Dedifferentiated amniotic fluid mesenchymal stem cell (primary cell): ENCODE results near the gene SCFD2.
"Not testable (repeated sequence)": the region's sequence is repeated elsewhere in the genome, so short reads cannot be mapped to it uniquely, and the experiment has no call there.

ENCODE experiments used
- DNase-seq: peaks from one replicate; pipeline ENCODE4 v3.0.0-alpha.2; 2016; ENCODE audit errors: extremely low spot score

SCFD2 gene

DNA sequence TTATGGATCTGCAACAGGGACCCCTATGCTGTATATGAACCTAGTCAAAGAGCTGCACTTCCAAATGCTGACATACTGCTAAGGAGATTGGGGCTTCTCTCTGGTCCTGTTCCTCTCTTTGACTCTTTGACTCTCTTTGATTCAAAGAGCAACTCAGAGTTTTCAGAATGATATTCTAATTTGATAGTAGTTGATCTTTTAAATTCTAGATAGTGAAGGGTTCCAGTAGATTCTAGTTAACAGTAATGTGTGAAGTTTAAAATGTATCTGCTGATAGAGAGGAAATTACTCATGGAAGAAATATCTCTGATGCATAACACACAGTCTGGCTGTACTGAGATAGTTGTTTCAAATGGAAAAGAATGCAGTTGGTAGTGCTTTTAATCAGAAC lies 264.7 kb downstream of the SCFD2 start:
- peak; percentile 42 for DNase-seq

DNA sequence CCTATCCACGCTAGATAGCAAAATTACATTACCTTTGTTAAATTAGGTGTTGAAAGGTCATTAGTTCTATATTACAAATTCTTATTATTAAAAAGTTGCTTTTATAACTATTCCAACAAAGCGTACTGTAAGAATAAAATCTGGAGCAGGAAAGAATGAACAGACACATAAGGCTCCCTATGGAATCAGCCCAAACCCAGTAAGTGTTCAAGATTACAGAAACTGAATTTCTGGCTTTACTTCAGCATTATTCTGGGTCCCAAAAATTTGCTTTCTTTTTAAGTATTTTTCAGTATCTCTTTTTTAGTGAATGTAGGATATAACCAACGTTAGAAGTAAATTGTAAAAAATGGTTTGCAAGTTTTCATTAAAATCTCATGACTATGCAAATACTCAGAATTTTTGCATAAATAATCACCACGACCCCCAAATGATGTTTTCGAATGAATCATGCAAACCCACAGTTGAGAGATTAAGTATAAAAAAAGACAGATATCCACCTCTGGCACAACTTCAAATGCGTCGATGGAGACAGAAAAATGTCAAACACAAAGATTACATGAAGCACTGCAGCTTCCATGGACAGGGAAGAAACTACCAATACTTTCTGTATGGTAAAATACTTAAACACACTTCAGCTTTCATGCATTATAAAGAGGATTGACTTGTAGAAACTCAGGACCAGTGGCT lies 265.2 kb downstream of the SCFD2 start:
- DNase-seq = no peak

DNA sequence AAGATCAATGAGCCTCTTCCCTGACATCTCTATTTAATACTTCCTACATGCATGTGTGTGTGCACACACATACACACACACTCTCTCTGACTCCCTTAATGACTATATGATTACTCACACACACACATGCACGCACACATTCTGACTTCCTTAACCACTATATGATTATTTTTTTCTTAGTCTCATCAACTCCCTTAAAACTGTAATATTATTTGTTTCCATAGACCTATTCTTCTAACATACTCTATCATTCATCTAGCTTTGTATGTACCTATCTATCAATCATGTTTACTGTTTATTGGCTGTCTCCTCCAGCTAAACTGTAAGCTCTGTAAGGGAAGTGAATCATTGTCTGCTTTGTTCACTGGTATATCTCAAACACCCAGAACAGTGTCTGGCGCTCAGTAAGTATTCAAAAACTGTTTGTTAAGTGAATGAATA lies 267.2 kb downstream of the SCFD2 start:
- no peak for DNase-seq

- no peak for DNase-seq
Measured at GRCh38 chr4:53094040-53094439, 271.8 kb downstream of the SCFD2 start.

- DNase-seq = peak; percentile 23
Measured at GRCh38 chr4:53089936-53090729, 275.7 kb downstream of the SCFD2 start.

DNA sequence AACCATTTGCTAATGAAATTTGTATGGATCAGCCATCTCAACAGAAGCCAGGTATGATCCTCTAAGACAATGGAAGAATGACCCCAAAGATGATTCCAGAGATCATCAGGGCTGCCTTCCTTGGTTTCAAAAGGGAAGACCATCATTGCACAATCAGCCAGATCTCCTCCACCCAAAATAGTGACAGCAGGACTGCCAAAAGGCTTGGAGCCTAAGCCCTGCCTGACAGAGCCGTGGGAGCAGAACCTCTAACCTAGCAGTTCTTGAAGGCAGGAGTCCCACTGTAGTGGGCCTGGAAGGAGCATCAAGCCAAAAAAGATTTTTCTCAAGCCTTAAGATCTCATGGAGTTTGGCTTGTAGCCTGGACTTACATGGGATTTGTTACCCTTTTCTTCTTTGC lies 277.7 kb downstream of the SCFD2 start:
- no peak for DNase-seq

DNA sequence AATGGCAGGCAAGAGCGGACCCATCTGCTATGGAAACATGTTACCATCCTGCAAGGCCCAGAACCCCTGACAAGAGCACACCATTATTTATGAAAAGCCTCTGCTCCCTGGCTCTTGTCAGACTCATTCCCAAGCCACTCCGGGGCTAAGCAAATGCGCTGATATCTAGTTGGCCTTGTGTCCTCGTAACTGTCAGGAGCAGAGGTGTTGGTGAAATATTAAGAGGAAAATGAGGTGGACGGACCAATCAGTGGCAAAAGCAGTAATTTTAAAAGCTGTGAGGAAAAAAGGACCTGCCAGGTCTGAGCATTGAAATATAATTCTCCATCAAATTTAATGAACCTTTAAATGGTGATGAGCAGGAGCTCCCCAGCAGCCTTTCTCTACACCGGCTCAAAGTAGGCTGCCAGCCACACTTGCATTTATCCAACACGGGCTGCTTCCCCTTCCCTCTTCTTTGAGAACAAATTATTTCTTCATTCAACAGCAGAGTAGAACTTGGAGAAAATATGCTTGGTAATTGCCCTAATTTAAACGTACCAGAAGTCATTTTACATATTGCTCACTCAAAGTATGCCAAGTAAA lies 289.4 kb downstream of the SCFD2 start:
- DNase-seq = no peak

DNA sequence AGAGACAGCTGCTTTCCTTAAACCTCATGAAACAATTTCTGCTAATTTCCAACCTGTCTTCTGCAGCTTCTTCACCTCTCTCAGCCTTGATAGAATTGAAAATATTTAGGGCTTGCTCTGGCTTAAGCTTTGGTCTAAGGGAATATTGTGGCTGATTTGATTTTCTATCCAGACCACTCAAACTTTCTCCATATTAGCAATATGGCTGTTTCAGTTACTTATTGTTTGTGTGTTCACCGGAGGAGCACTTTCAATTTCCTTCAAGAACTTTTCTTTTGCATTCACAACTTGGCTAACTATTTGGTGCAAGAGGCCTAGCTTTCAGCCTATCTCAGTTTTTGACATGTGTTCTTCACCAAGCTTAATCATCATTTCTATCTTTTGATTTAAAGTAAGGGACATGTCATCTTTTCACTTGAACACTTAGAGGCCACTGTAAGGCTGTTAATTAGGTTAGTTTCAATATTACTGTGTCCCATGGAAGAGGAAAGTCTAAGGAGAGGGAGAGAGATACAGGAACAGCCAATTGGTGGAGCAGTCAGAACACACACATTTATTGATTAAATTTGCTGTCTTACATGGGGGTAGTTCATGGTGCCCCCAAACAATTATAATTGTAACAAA lies 290.6 kb downstream of the SCFD2 start:
- DNase-seq = no peak

- DNase-seq = no peak
Measured at GRCh38 chr4:53068755-53069330, 297.0 kb downstream of the SCFD2 start.

DNA sequence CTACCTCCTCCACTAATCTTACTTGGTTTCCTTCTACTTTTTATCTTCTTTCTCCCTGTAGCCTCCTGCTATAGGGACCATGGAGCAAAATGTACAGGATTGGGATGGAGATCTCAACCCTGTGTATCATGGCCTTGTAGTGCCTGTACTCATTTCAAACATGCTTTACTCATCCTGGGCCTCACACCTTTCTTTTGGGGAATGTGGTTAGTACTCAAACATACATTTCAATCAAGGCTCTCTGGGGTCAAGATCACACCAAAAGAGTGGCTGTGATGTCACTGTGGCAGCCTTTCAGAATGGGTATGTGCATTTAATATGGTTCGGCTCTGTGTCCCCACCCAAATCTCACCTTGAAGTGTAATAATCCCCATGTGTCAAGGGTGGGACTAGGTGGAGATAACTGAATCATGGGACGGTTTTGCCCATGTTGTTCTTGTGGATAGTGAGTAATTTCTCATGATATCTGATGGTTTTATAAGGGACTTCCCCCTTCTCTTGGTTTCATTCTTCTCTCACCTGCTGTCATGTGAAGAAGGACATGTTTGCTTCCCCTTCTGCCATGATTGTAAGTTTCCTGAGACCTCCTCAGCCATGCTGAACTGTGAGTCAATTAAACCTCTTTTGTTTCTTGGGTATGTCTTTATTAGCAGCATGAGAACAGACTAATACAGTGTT lies 298.6 kb downstream of the SCFD2 start:
- no peak for DNase-seq

GRCh38 chr4:53066155-53066554 lies 299.7 kb downstream of the SCFD2 start:
- no peak for DNase-seq

DNA sequence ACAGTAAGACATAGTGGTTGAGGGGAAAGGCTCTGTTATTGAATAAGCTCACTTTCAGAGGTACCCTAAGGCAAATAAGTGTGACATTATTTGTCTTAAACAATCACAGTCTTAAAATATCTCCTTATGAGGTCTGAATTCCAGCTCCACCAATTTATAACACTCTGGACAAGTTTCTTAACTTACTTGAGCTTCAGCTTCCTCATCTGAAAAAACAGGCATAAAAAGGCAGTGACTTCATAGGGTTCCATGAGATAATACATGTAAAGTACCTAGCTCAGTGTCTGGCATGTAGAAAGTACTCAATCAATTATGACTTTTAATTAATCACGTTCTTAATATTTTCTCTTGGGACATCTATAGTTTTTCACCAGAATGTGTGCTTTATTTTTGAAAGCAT lies 301.3 kb downstream of the SCFD2 start:
- DNase-seq = no peak

DNA sequence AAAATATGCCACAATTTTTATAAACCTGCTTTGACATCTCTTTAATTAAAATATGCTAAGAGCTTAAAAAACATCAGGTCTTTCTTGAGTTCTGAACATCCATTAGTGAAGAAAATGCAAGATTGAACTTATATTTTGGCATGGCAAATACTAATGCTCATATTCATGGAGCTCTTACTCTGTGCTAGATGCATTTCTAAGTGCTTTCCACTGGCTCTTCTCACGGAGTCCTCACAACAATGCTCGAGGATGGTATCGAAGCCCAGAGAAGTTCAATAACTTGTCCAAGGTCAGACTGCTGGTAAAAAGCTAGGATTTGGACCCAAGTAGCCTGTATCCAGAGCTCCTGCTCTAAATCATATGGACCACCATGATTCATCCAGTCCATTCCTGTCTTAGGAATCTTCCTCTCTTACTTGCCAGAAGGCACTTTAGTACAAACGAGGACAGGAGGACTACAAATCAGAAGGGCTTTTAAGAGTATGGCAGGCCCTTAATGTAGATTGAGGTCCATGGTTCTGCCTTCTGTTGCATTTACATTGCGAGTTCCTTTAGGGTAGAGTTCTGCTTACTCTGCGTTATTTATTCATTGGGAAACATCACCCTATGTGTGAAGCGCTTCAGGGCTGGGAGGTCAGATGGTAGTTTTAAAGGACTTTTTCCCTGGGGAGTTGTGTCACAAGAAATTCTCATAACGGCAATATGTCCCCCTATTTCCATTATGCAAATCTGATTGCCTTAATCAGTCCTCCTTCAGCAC lies 304.6 kb downstream of the SCFD2 start:
- DNase-seq = no peak

- DNase-seq = no peak
Measured at GRCh38 chr4:53060278-53060677, 305.6 kb downstream of the SCFD2 start.

DNA sequence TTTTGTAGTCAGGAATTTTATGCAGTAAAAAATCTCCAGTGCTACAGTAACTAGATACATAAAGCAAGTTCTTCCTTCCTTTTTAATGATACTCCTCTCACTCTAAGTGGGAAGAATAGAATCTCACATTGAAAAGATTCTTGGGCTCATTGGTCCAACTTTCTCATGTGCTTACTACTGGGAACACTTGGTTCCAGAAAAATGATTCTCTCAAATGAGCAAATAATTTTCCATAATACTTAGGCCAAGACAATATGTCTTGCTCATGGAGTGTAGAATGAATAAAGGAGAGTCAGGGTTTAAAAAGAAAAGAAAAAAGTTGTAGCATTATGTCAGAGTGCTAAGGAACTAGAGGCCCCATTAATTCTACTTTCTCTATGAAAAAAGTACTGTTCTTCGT lies 306.0 kb downstream of the SCFD2 start:
- no peak for DNase-seq

DNA sequence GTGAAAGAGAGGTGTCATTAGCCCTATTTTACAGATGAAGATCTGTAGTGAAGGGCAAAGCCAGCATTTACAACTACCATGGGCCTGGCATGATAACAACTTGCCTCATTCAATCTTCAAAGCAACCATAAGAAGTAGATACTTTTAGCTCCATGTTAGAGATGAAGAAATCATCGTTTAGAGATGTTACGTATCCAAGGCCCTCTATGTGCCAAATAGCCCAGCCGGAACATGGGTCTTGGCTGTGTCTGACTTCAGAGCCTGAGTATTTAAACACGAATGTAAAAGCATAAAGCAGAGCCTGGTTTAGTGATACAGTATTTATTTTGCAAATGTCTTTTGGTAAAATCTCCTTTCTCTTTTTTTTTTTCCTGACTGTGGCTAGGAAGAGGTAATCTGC lies 306.6 kb downstream of the SCFD2 start:
- DNase-seq = no peak

- DNase-seq = no peak
Measured at GRCh38 chr4:53057679-53058078, 308.2 kb downstream of the SCFD2 start.

DNA sequence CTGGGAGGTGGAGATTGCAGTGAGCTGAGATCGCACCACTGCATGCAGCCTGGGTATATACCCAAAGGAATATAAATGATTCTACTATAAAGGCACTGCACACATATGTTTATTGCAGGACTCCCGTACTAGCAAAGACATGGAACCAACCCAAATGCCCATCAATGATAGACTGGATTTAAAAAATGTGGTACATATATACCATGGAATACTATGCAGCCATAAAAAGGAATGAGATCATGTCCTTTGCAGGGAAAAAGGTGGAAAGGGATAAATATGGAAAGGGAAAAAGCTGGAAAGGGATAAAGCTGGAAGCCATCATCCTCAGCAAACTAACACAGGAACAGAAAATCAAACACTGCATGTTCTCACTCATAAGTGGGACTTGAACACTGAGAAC lies 308.8 kb downstream of the SCFD2 start:
- DNase-seq = not testable (repeated sequence)

GRCh38 chr4:53055716-53056403 lies 310.0 kb downstream of the SCFD2 start:
- DNase-seq = no peak

DNA sequence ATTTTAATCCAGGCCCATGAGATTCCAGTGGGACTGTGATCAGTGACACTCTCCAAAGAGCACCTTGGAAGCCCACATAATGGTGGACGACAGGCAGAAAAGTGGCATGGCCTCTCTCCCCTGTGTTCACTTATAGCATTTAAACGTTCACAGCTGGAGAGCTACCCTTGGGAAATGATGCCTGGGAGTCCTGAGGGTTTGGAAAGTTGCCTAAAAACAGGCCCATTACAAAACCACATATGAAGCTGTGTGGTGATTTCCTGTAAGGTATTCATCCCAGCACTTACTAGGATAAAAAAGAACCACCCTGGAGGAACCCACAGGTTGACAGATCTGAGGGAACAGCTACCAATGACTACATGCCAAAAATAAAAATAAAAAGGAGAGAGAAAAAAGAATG lies 310.6 kb downstream of the SCFD2 start:
- DNase-seq = no peak
